ENCODE results near the gene RAB6B.

The RAB6B gene

DNA sequence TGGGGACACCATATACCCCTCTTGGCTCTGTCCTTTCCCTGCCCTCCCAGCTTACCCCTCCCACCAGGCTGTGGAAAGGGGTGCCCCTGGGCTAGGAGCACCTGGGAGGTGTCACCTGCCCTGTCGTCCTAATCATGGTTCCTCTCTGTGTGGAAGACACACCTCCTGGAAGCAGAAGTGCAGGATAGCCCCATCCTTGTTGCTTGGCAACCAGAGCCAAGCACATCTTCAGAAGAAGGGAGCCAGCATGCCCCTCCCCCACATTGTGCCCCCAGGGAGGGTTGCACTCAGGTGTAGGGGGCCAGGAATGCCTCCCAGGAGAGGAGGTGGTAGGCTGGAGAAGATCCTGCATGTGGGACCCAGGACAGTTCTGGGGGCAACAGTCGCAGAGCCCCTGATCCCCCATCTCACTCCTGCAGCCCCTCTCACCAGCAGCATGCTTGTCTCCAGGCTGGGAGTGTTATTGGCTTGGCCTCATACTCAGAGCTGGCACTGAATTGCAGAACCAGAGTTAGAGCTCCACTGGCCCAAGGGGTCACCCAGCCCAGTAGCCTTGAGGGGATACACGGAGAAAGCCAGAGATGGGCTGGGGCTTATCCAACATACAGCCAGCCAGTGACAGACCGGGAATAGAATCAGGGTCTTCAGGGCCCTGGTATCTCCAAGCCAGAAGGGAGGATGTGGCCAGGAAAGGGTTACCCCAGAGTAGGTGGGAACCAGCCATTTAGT, 8.4 kb downstream of the RAB6B start:
- Histone ChIP-seq H3K27me3 (ENCODE audit: control insufficient read depth in 5 of 5, insufficient read depth in 4 of 5, low read length in 5 of 5) (no peaks in the 10 kb centered on the region), H3K4me3 (ENCODE audit: low read depth in 1 of 5, low read length in 5 of 5) (no peak overlapping the region), H3K9ac (ENCODE audit: low read length in 5 of 5) (no peak overlapping the region)

GRCh38 chr3:133886031-133886722, 9.5 kb downstream of the RAB6B start:
- H3K4me3 ChIP-seq (ENCODE audit: low read depth in 1 of 5, low read length in 5 of 5), result no peak overlapping the region
- no peak overlapping the region for H3K27ac ChIP-seq (ENCODE audit: low read depth, low read length)
- no peak overlapping the region for H3K9ac ChIP-seq (ENCODE audit: low read length in 5 of 5)
- H3K4me1 ChIP-seq (ENCODE audit: control insufficient read depth in 5 of 5, insufficient read depth in 5 of 5, low read length in 5 of 5), result peaks cover 4 to 15% (median 13%) of the 10 kb centered on the region in 5 donors
- no peaks in the 10 kb centered on the region for H3K36me3 ChIP-seq (ENCODE audit: control insufficient read depth in 5 of 5, insufficient read depth in 5 of 5, low read length in 5 of 5)
- H3K9me3 ChIP-seq (ENCODE audit: control insufficient read depth in 5 of 5, low read length in 5 of 5), result no peaks in the 10 kb centered on the region
- H3K27me3 ChIP-seq (ENCODE audit: control insufficient read depth in 5 of 5, insufficient read depth in 4 of 5, low read length in 5 of 5), result no peaks in the 10 kb centered on the region

More for the DNA sequence above, 8.4 kb downstream of the RAB6B start:
- Histone ChIP-seq H3K36me3 (ENCODE audit: control insufficient read depth in 5 of 5, insufficient read depth in 5 of 5, low read length in 5 of 5) (no peaks in the 10 kb centered on the region), H3K9me3 (ENCODE audit: control insufficient read depth in 5 of 5, low read length in 5 of 5) (no peaks in the 10 kb centered on the region), H3K4me1 (ENCODE audit: control insufficient read depth in 5 of 5, insufficient read depth in 5 of 5, low read length in 5 of 5) (peaks cover 4 to 15% (median 13%) of the 10 kb centered on the region in 5 donors), H3K27ac (ENCODE audit: low read depth, low read length) (no peak overlapping the region)

- Histone ChIP-seq H3K27ac (ENCODE audit: low read depth, low read length) (no peak overlapping the region), H3K4me3 (ENCODE audit: low read depth in 1 of 5, low read length in 5 of 5) (no peak overlapping the region), H3K27me3 (ENCODE audit: control insufficient read depth in 5 of 5, insufficient read depth in 4 of 5, low read length in 5 of 5) (no peaks in the 10 kb centered on the region), H3K36me3 (ENCODE audit: control insufficient read depth in 5 of 5, insufficient read depth in 5 of 5, low read length in 5 of 5) (no peaks in the 10 kb centered on the region), H3K9me3 (ENCODE audit: control insufficient read depth in 5 of 5, low read length in 5 of 5) (no peaks in the 10 kb centered on the region), H3K4me1 (ENCODE audit: control insufficient read depth in 5 of 5, insufficient read depth in 5 of 5, low read length in 5 of 5) (peaks cover 4 to 15% (median 13%) of the 10 kb centered on the region in 5 donors), H3K9ac (ENCODE audit: low read length in 5 of 5) (no peak overlapping the region)
These were observed 10.6 kb downstream of the RAB6B start for GRCh38 chr3:133884887-133885711.

- Histone ChIP-seq H3K36me3 (ENCODE audit: control insufficient read depth in 5 of 5, insufficient read depth in 5 of 5, low read length in 5 of 5) (no peaks in the 10 kb centered on the region), H3K9ac (ENCODE audit: low read length in 5 of 5) (no peak overlapping the region), H3K4me1 (ENCODE audit: control insufficient read depth in 5 of 5, insufficient read depth in 5 of 5, low read length in 5 of 5) (peaks cover 4 to 15% (median 13%) of the 10 kb centered on the region in 5 donors), H3K27ac (ENCODE audit: low read depth, low read length) (no peak overlapping the region), H3K9me3 (ENCODE audit: control insufficient read depth in 5 of 5, low read length in 5 of 5) (peaks cover 0 to 4% (median 2%) of the 10 kb centered on the region in 5 donors), H3K27me3 (ENCODE audit: control insufficient read depth in 5 of 5, insufficient read depth in 4 of 5, low read length in 5 of 5) (no peaks in the 10 kb centered on the region), H3K4me3 (ENCODE audit: low read depth in 1 of 5, low read length in 5 of 5) (no peak overlapping the region)
These were observed 11.4 kb downstream of the RAB6B start for GRCh38 chr3:133884054-133884886.

DNA sequence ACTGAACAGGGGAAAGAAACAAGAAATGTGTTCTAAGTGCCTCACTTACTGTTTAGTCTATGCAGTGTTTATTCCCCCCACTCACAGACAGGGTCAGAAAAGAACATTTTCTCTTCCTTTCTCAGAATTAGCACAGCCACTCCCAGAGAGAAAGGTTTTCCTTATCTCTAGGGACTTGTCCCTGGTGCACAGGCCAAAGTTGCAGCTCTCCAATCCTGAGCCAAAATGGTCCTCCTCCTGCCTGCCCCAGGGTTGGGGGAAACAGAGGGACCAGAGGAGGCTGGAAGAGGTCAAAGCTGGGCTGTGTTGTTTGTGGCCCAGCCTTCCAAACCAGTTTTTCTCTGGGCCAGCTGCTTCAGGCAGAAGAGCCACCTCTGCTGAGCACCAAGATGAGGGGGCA, 12.0 kb downstream of the RAB6B start:
- H3K27ac ChIP-seq (ENCODE audit: low read depth, low read length), result no peak overlapping the region
- peaks cover 4 to 15% (median 13%) of the 10 kb centered on the region in 5 donors for H3K4me1 ChIP-seq (ENCODE audit: control insufficient read depth in 5 of 5, insufficient read depth in 5 of 5, low read length in 5 of 5)
- no peak overlapping the region for H3K4me3 ChIP-seq (ENCODE audit: low read depth in 1 of 5, low read length in 5 of 5)
- H3K9ac ChIP-seq (ENCODE audit: low read length in 5 of 5), result peak overlapping the region in 1 of 5 donors; percentile 27
- no peaks in the 10 kb centered on the region for H3K27me3 ChIP-seq (ENCODE audit: control insufficient read depth in 5 of 5, insufficient read depth in 4 of 5, low read length in 5 of 5)
- H3K36me3 ChIP-seq (ENCODE audit: control insufficient read depth in 5 of 5, insufficient read depth in 5 of 5, low read length in 5 of 5), result no peaks in the 10 kb centered on the region
- H3K9me3 ChIP-seq (ENCODE audit: control insufficient read depth in 5 of 5, low read length in 5 of 5), result peaks cover 0 to 7% (median 4%) of the 10 kb centered on the region in 5 donors

GRCh38 chr3:133882986-133883586, 12.6 kb downstream of the RAB6B start:
- H3K9ac ChIP-seq (ENCODE audit: low read length in 5 of 5), result peak overlapping the region in 1 of 5 donors; percentile 27
- H3K4me3 ChIP-seq (ENCODE audit: low read depth in 1 of 5, low read length in 5 of 5), result no peak overlapping the region
- H3K4me1 ChIP-seq (ENCODE audit: control insufficient read depth in 5 of 5, insufficient read depth in 5 of 5, low read length in 5 of 5), result peaks cover 4 to 15% (median 13%) of the 10 kb centered on the region in 5 donors
- H3K9me3 ChIP-seq (ENCODE audit: control insufficient read depth in 5 of 5, low read length in 5 of 5), result peaks cover 0 to 7% (median 5%) of the 10 kb centered on the region in 5 donors
- no peaks in the 10 kb centered on the region for H3K36me3 ChIP-seq (ENCODE audit: control insufficient read depth in 5 of 5, insufficient read depth in 5 of 5, low read length in 5 of 5)
- no peaks in the 10 kb centered on the region for H3K27me3 ChIP-seq (ENCODE audit: control insufficient read depth in 5 of 5, insufficient read depth in 4 of 5, low read length in 5 of 5)
- H3K27ac ChIP-seq (ENCODE audit: low read depth, low read length), result no peak overlapping the region

GRCh38 chr3:133881939-133882825, 13.5 kb downstream of the RAB6B start:
- no peak overlapping the region for H3K4me3 ChIP-seq (ENCODE audit: low read depth in 1 of 5, low read length in 5 of 5)
- no peaks in the 10 kb centered on the region for H3K36me3 ChIP-seq (ENCODE audit: control insufficient read depth in 5 of 5, insufficient read depth in 5 of 5, low read length in 5 of 5)
- peaks cover 4 to 15% (median 11%) of the 10 kb centered on the region in 5 donors for H3K4me1 ChIP-seq (ENCODE audit: control insufficient read depth in 5 of 5, insufficient read depth in 5 of 5, low read length in 5 of 5)
- H3K9me3 ChIP-seq (ENCODE audit: control insufficient read depth in 5 of 5, low read length in 5 of 5), result peaks cover 0 to 7% (median 5%) of the 10 kb centered on the region in 5 donors
- H3K9ac ChIP-seq (ENCODE audit: low read length in 5 of 5), result no peak overlapping the region
- H3K27ac ChIP-seq (ENCODE audit: low read depth, low read length), result no peak overlapping the region
- H3K27me3 ChIP-seq (ENCODE audit: control insufficient read depth in 5 of 5, insufficient read depth in 4 of 5, low read length in 5 of 5), result no peaks in the 10 kb centered on the region

DNA sequence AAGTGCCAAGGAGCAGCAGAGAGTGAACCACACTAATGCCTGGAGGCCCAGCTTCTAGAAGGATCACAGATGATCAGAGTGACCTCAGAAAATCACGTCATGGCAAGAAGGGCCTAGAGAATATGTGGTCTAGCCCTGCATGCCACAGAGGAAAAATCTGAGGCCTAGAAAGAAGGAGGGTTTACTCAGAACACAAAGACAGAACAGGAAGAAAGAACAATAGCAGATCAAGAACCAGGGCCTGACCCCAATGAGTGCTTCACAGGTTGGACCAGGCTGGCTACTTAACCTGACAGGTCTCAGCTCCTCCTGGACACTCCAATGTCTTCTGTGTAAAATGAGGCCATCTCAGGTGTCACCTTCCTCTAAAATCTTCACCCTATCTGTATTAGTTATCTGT, 14.2 kb downstream of the RAB6B start:
- Histone ChIP-seq H3K9ac (ENCODE audit: low read length in 5 of 5) (no peak overlapping the region), H3K9me3 (ENCODE audit: control insufficient read depth in 5 of 5, low read length in 5 of 5) (peaks cover 0 to 7% (median 5%) of the 10 kb centered on the region in 5 donors), H3K4me1 (ENCODE audit: control insufficient read depth in 5 of 5, insufficient read depth in 5 of 5, low read length in 5 of 5) (peaks cover 4 to 15% (median 11%) of the 10 kb centered on the region in 5 donors), H3K4me3 (ENCODE audit: low read depth in 1 of 5, low read length in 5 of 5) (no peak overlapping the region), H3K27ac (ENCODE audit: low read depth, low read length) (no peak overlapping the region), H3K36me3 (ENCODE audit: control insufficient read depth in 5 of 5, insufficient read depth in 5 of 5, low read length in 5 of 5) (no peaks in the 10 kb centered on the region), H3K27me3 (ENCODE audit: control insufficient read depth in 5 of 5, insufficient read depth in 4 of 5, low read length in 5 of 5) (no peaks in the 10 kb centered on the region)
